H9 (cell line): Measurements from ENCODE around the gene TUBGCP5. TPM values are rescaled to one million over a fixed set of nuclear protein-coding genes. Genes with fewer than 3 reads are reported as not detected.

Experiments used
- DNase-seq: peaks from one replicate; pipeline ENCODE4 v3.0.0-alpha.2; 2017
- H2AFZ ChIP-seq: one replicate; pipeline ENCODE4 v1.6.1; 2013; ENCODE audit warnings: mild to moderate bottlenecking, low read length, control low read depth, moderate library complexity
- H2AK5ac ChIP-seq: 2 replicates; pipeline ENCODE4 v1.6.1; 2013; ENCODE audit warnings: low read length, control low read depth, mixed read lengths; ENCODE audit not compliant: insufficient read length
- H2BK120ac ChIP-seq: one replicate; pipeline ENCODE4 v1.6.1; 2013; ENCODE audit warnings: low read depth, mild to moderate bottlenecking, low read length, control low read depth, inconsistent platforms; ENCODE audit not compliant: poor library complexity, severe bottlenecking
- H2BK12ac ChIP-seq: 2 replicates; pipeline ENCODE4 v1.6.1; 2013; ENCODE audit warnings: low read length, control low read depth, mixed read lengths, low read depth; ENCODE audit not compliant: insufficient read length
- H2BK15ac ChIP-seq: 2 replicates; pipeline ENCODE4 v1.6.1; 2013; ENCODE audit warnings: low read depth, low read length, control low read depth
- H2BK20ac ChIP-seq: one replicate; pipeline ENCODE4 v1.6.1; 2013; ENCODE audit warnings: low read depth, mild to moderate bottlenecking, low read length, control low read depth, inconsistent platforms; ENCODE audit not compliant: poor library complexity, severe bottlenecking
- H2BK5ac ChIP-seq: 2 replicates; pipeline ENCODE4 v1.6.1; 2013; ENCODE audit warnings: low read length, control low read depth, mixed read lengths; ENCODE audit not compliant: insufficient read length
- H3K14ac ChIP-seq: 2 replicates; pipeline ENCODE4 v1.6.1; 2013; ENCODE audit warnings: low read length, control low read depth; ENCODE audit not compliant: insufficient read depth
- H3K18ac ChIP-seq: 2 replicates; pipeline ENCODE4 v1.6.1; 2013; ENCODE audit warnings: low read depth, mild to moderate bottlenecking, mixed read lengths, low read length, control low read depth; ENCODE audit not compliant: insufficient read length
- H3K23ac ChIP-seq: 2 replicates; pipeline ENCODE4 v1.6.1; 2013; ENCODE audit warnings: low read length, control low read depth, mixed read lengths, low read depth; ENCODE audit not compliant: insufficient read length
- H3K23me2 ChIP-seq: 2 replicates; pipeline ENCODE4 v1.6.1; 2013; ENCODE audit warnings: low read depth, mild to moderate bottlenecking, mixed read lengths, low read length, control low read depth; ENCODE audit not compliant: insufficient read length, poor library complexity, severe bottlenecking
- H3K27ac ChIP-seq: 2 replicates; pipeline ENCODE4 v1.5.1; 2013; ENCODE audit warnings: low read length, control low read depth, mixed read lengths, low read depth; ENCODE audit not compliant: insufficient read length
- H3K27me3 ChIP-seq: 2 replicates; pipeline ENCODE4 v1.6.1; 2013; ENCODE audit warnings: low read length, control low read depth, inconsistent platforms; ENCODE audit not compliant: insufficient read depth
- H3K4ac ChIP-seq: 2 replicates; pipeline ENCODE4 v1.6.1; 2013; ENCODE audit warnings: low read depth, mild to moderate bottlenecking, control low read depth, inconsistent platforms, low read length, moderate library complexity
- H3K4me1 ChIP-seq: 2 replicates; pipeline ENCODE4 v1.6.1; 2013; ENCODE audit warnings: low read length, control low read depth, inconsistent platforms; ENCODE audit not compliant: insufficient read depth
- H3K4me2 ChIP-seq: 2 replicates; pipeline ENCODE4 v1.6.1; 2013; ENCODE audit warnings: low read length, control low read depth, mixed read lengths; ENCODE audit not compliant: insufficient read length, insufficient read depth
- H3K56ac ChIP-seq: 2 replicates; pipeline ENCODE4 v1.6.1; 2013; ENCODE audit warnings: low read depth, mild to moderate bottlenecking, mixed read lengths, low read length, control low read depth; ENCODE audit not compliant: insufficient read length
- H3K79me1 ChIP-seq: 2 replicates; pipeline ENCODE4 v1.6.1; 2013; ENCODE audit warnings: low read depth, mild to moderate bottlenecking, moderate library complexity, low read length, control low read depth, inconsistent platforms; ENCODE audit not compliant: insufficient read depth, poor library complexity, severe bottlenecking
- H3K79me2 ChIP-seq: 2 replicates; pipeline ENCODE4 v1.6.1; 2013; ENCODE audit warnings: low read length, control low read depth, inconsistent platforms; ENCODE audit not compliant: insufficient read depth
- H3K9ac ChIP-seq: 2 replicates; pipeline ENCODE4 v1.6.1; 2013; ENCODE audit warnings: low read length, control low read depth, mixed read lengths; ENCODE audit not compliant: insufficient read length; ENCODE audit errors: extremely low read depth
- H3K9me3 ChIP-seq: one replicate; pipeline ENCODE4 v1.6.1; 2013; ENCODE audit warnings: low read depth, low read length, inconsistent platforms; ENCODE audit not compliant: control insufficient read depth
- H3T11ph ChIP-seq: one replicate; pipeline ENCODE4 v1.6.1; 2013; ENCODE audit warnings: mild to moderate bottlenecking, low read length, control low read depth, inconsistent platforms
- H4K20me1 ChIP-seq: one replicate; pipeline ENCODE4 v1.6.1; 2013; ENCODE audit not compliant: control insufficient read depth, insufficient read length, insufficient read depth
- H4K5ac ChIP-seq: 2 replicates; pipeline ENCODE4 v1.6.1; 2013; ENCODE audit warnings: low read depth, mild to moderate bottlenecking, mixed read lengths, low read length, control low read depth; ENCODE audit not compliant: insufficient read length
- H4K8ac ChIP-seq: replicated peaks from 2 replicates; pipeline ENCODE4 v1.6.1; 2013; ENCODE audit warnings: low read length, control low read depth, mixed read lengths, low read depth; ENCODE audit not compliant: insufficient read length
- H4K91ac ChIP-seq: 2 replicates; pipeline ENCODE4 v1.6.1; 2013; ENCODE audit warnings: low read depth, mild to moderate bottlenecking, moderate library complexity, mixed read lengths, low read length, control low read depth; ENCODE audit not compliant: insufficient read length
- H3K27ac Mint-ChIP-seq, 3 experiments: 2 replicates in 2 of 3; 3 replicates in 1 of 3; pipeline ENCODE4 v1.8.0; 2020 to 2021; ENCODE audit warnings: mixed read lengths in 3 of 3, mild to moderate bottlenecking in 1 of 3, moderate library complexity in 1 of 3
- H3K27me3 Mint-ChIP-seq: 2 replicates; pipeline ENCODE4 v1.8.0; 2021; ENCODE audit warnings: low read depth, mild to moderate bottlenecking, moderate library complexity, mixed read lengths
- H3K36me3 Mint-ChIP-seq, 3 experiments: 2 replicates in 2 of 3; 3 replicates in 1 of 3; pipeline ENCODE4 v1.8.0; 2020 to 2021; ENCODE audit warnings: low read depth in 3 of 3, mixed read lengths in 3 of 3; ENCODE audit not compliant: insufficient read depth in 1 of 3
- H3K4me1 Mint-ChIP-seq, 2 experiments: 2 replicates each; pipeline ENCODE4 v1.8.0; 2020; ENCODE audit warnings: mixed read lengths in 2 of 2
- H3K4me3 Mint-ChIP-seq, 2 experiments: 2 replicates in 1 of 2; 3 replicates in 1 of 2; pipeline ENCODE4 v1.8.0; 2020 to 2021; ENCODE audit warnings: mild to moderate bottlenecking in 2 of 2, mixed read lengths in 2 of 2, moderate library complexity in 1 of 2
- H3K9me3 Mint-ChIP-seq, 2 experiments: 2 replicates in 1 of 2; 3 replicates in 1 of 2; pipeline ENCODE4 v1.8.0; 2020; ENCODE audit warnings: mild to moderate bottlenecking in 2 of 2, mixed read lengths in 2 of 2, moderate library complexity in 1 of 2
- WGBS: extraction: QIAGEN DNeasy Blood & Tissue Kit; methylation state at CpG from one replicate; pipeline ENCODE4 v1.1.7; 2013; ENCODE audit warnings: missing lambda C conversion rate, low lambda C conversion rate, mixed read lengths; ENCODE audit not compliant: insufficient read length; ENCODE audit errors: extremely low coverage; 5-methylcytosine and 5-hydroxymethylcytosine counted together
- total RNA-seq: library from RNA; stranded (reverse); gene quantifications from 2 replicates; pipeline ENCODE4 v1.2.1, GENCODE V29; 2021
- TF ChIP-seq, protein P1 (sequence below): fragments of 200-600 bp; sonication (generic); conservative IDR thresholded peaks from 3 replicates; pipeline ENCODE4 v1.8.0; 2021; ENCODE audit warnings: antibody characterized with exemption, mild to moderate bottlenecking

TUBGCP5 gene
- total RNA-seq, 1 experiment from 2014 or later, result 15.3 TPM

DNA sequence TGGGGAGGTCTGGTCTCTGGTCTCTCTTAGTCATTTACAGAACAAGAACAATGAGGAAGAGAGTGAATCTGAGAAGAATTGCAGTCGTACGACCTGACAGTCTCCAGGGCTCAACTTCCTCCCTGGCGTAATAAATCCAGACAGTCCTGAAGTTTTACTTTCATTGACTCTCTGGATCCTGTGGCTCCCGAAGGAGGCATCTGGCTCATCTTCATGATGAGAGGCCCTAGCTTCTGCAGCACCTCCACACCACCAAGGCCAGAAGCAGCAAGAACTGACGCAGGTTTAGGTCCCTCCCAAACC lies 47.4 kb downstream of the TUBGCP5 start:
- Mint-ChIP-seq H3K9me3 (no peaks in the 10 kb centered on the region; a peak in 1 of 5 replicates), H3K27me3 (peaks cover 2% of the 10 kb centered on the region; the same call in 1 of the 2 replicates), H3K36me3 (peaks cover 0 to 16% (median 6%) of the 10 kb centered on the region in 3 experiments; a peak in 4 of 7 replicates), H3K4me1 (peaks cover 3 to 15% of the 10 kb centered on the region in 2 experiments), H3K27ac (no peak overlapping the region), H3K4me3 (no peak overlapping the region)
- Histone ChIP-seq H3K23me2 (no peaks in the 10 kb centered on the region), H3K14ac (no peak overlapping the region), H2BK5ac (no peak overlapping the region), H2AK5ac (no peak overlapping the region), H4K5ac (no peak overlapping the region), H2BK15ac (no peak overlapping the region), H3K23ac (no peak overlapping the region), H3K79me1 (no peaks in the 10 kb centered on the region), H3K9ac (no peak overlapping the region), H3K4ac (no peak overlapping the region), H3K27ac (no peak overlapping the region), H3K4me2 (no peak overlapping the region), H4K91ac (no peak overlapping the region), H3K18ac (no peak overlapping the region), H2BK12ac (no peak overlapping the region), H4K8ac (no peak overlapping the region), H3T11ph (no peak overlapping the region), H3K27me3 (no peaks in the 10 kb centered on the region), H3K79me2 (no peaks in the 10 kb centered on the region), H3K56ac (no peak overlapping the region), H2AFZ (no peak overlapping the region), H3K4me1 (no peaks in the 10 kb centered on the region), H2BK120ac (no peak overlapping the region), H2BK20ac (no peak overlapping the region), H4K20me1 (no peaks in the 10 kb centered on the region), H3K9me3 (no peaks in the 10 kb centered on the region)
- no peak for DNase-seq
- no CpG with 5 or more reads among the region's 5 CpGs for WGBS
- TF ChIP-seq, protein P1, sequence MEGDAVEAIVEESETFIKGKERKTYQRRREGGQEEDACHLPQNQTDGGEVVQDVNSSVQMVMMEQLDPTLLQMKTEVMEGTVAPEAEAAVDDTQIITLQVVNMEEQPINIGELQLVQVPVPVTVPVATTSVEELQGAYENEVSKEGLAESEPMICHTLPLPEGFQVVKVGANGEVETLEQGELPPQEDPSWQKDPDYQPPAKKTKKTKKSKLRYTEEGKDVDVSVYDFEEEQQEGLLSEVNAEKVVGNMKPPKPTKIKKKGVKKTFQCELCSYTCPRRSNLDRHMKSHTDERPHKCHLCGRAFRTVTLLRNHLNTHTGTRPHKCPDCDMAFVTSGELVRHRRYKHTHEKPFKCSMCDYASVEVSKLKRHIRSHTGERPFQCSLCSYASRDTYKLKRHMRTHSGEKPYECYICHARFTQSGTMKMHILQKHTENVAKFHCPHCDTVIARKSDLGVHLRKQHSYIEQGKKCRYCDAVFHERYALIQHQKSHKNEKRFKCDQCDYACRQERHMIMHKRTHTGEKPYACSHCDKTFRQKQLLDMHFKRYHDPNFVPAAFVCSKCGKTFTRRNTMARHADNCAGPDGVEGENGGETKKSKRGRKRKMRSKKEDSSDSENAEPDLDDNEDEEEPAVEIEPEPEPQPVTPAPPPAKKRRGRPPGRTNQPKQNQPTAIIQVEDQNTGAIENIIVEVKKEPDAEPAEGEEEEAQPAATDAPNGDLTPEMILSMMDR, result no peak
